IMR-90 (cell line): ENCODE results near the gene AAGAB. TPM values are rescaled to one million over a fixed set of nuclear protein-coding genes. Genes with fewer than 3 reads are reported as not detected.

Source experiments
- ATAC-seq: fragments of 200-7000 bp; cut with Tn5 transposase; 2 replicates; pipeline ENCODE4 v1.9.1; 2020; ENCODE audit warnings: low read depth, mild to moderate bottlenecking, moderate library complexity
- BruUV-seq: library from RNA; stranded (reverse); fragments of 400-500 nt; replicated peaks from 2 replicates; lab custom pipeline; 2021; lab: Mats Ljungman, UMichigan
- CTCF ChIA-PET: fragments of 300-600 bp; formaldehyde crosslinking; extraction: SDS; loops from one replicate; lab custom pipeline; 2021; ENCODE audit warnings: antibody characterized with exemption; lab: Yijun Ruan, JAX
- POLR2A ChIA-PET: fragments of 300-600 bp; sonication (Branson Sonifier 250); formaldehyde crosslinking; loops from one replicate; lab custom pipeline; 2022; ENCODE audit warnings: antibody characterized with exemption; ENCODE audit not compliant: unreplicated experiment; lab: Charles Lee
- DNase-seq: peaks from one replicate; pipeline ENCODE4 v3.0.0; 2013
- H2AFZ ChIP-seq: replicated peaks from 2 replicates; pipeline ENCODE3; 2013; ENCODE audit warnings: low read length, mild to moderate bottlenecking; ENCODE audit not compliant: poor library complexity
- H2AK5ac ChIP-seq: 2 replicates; pipeline ENCODE4 v1.6.1; 2013; ENCODE audit warnings: low read depth, low read length, inconsistent platforms
- H2AK9ac ChIP-seq: replicated peaks from 2 replicates; pipeline ENCODE3; 2013; ENCODE audit warnings: mild to moderate bottlenecking, low read depth, low read length, moderate library complexity; ENCODE audit not compliant: poor library complexity
- H2BK120ac ChIP-seq: 2 replicates; pipeline ENCODE4 v1.6.1; 2013; ENCODE audit warnings: low read depth, low read length, inconsistent platforms
- H2BK15ac ChIP-seq: 3 replicates; pipeline ENCODE4 v1.6.1; 2013; ENCODE audit warnings: low read depth, low read length, inconsistent platforms
- H2BK20ac ChIP-seq: 2 replicates; pipeline ENCODE4 v1.6.1; 2013; ENCODE audit warnings: low read depth, mild to moderate bottlenecking, inconsistent platforms, low read length, moderate library complexity
- H2BK5ac ChIP-seq: 2 replicates; pipeline ENCODE4 v1.6.1; 2013; ENCODE audit warnings: mild to moderate bottlenecking, low read depth, low read length, inconsistent platforms; ENCODE audit not compliant: poor library complexity, severe bottlenecking
- H3K14ac ChIP-seq: replicated peaks from 2 replicates; pipeline ENCODE4 v1.6.1; 2013; ENCODE audit warnings: low read depth, low read length, inconsistent platforms
- H3K18ac ChIP-seq: 2 replicates; pipeline ENCODE4 v1.6.1; 2013; ENCODE audit warnings: low read depth, low read length, control low read depth
- H3K23ac ChIP-seq: 2 replicates; pipeline ENCODE4 v1.6.1; 2013; ENCODE audit warnings: low read depth, low read length, inconsistent platforms
- H3K27ac ChIP-seq: 2 replicates; pipeline ENCODE4 v1.5.1; 2013; ENCODE audit warnings: mild to moderate bottlenecking, control low read depth, low read length; ENCODE audit not compliant: insufficient read depth
- H3K27me3 ChIP-seq: 2 replicates; pipeline ENCODE4 v1.6.1; 2013; ENCODE audit warnings: low read length; ENCODE audit not compliant: control insufficient read depth, insufficient read depth
- H3K36me3 ChIP-seq: 2 replicates; pipeline ENCODE4 v1.6.1; 2013; ENCODE audit warnings: low read length, mixed read lengths; ENCODE audit not compliant: control insufficient read depth, insufficient read depth
- H3K4ac ChIP-seq: 2 replicates; pipeline ENCODE4 v1.6.1; 2013; ENCODE audit warnings: low read depth, low read length, inconsistent platforms
- H3K4me1 ChIP-seq: 2 replicates; pipeline ENCODE4 v1.6.1; 2013; ENCODE audit warnings: low read length, mixed read lengths; ENCODE audit not compliant: control insufficient read depth, insufficient read depth
- H3K4me2 ChIP-seq: 2 replicates; pipeline ENCODE4 v1.6.1; 2013; ENCODE audit warnings: low read depth, mild to moderate bottlenecking, control low read depth, low read length, moderate library complexity
- H3K4me3 ChIP-seq: 2 replicates; pipeline ENCODE4 v1.5.1; 2013; ENCODE audit warnings: low read depth, mild to moderate bottlenecking, control low read depth, low read length, moderate library complexity; ENCODE audit not compliant: insufficient read depth
- H3K56ac ChIP-seq: 2 replicates; pipeline ENCODE4 v1.6.1; 2013; ENCODE audit warnings: low read length, inconsistent platforms; ENCODE audit not compliant: insufficient read depth; ENCODE audit errors: extremely low read depth
- H3K79me1 ChIP-seq, 2 experiments: 2 replicates each; pipeline ENCODE4 v1.6.1; 2013; ENCODE audit warnings: low read length in 2 of 2, inconsistent platforms in 1 of 2, low read depth in 1 of 2
- H3K9ac ChIP-seq: 2 replicates; pipeline ENCODE4 v1.6.1; 2013; ENCODE audit warnings: low read depth, low read length, control low read depth
- H3K9me1 ChIP-seq: 2 replicates; pipeline ENCODE4 v1.6.1; 2013; ENCODE audit warnings: low read length, inconsistent platforms; ENCODE audit not compliant: insufficient read depth
- H3K9me3 ChIP-seq: 2 replicates; pipeline ENCODE4 v1.6.1; 2013; ENCODE audit warnings: low read length; ENCODE audit not compliant: control insufficient read depth, insufficient read depth
- H4K20me1 ChIP-seq: 2 replicates; pipeline ENCODE4 v1.6.1; 2013; ENCODE audit warnings: low read length, inconsistent platforms; ENCODE audit not compliant: insufficient read depth
- H4K5ac ChIP-seq: 2 replicates; pipeline ENCODE4 v1.6.1; 2013; ENCODE audit warnings: mild to moderate bottlenecking, low read depth, low read length, control low read depth
- H4K8ac ChIP-seq, 2 experiments: 2 replicates each; pipeline ENCODE4 v1.6.1; 2013; ENCODE audit warnings: low read depth in 2 of 2, low read length in 2 of 2, control low read depth in 1 of 2, inconsistent platforms in 1 of 2
- H4K91ac ChIP-seq: 2 replicates; pipeline ENCODE4 v1.6.1; 2013; ENCODE audit warnings: low read depth, low read length, inconsistent platforms; ENCODE audit not compliant: insufficient read depth
- CEBPB ChIP-seq: IDR thresholded peaks from 2 replicates; pipeline ENCODE4 v1.6.1; 2012; ENCODE audit warnings: low read depth, low read length, improper control_type of control experiment
- CHD1 ChIP-seq: IDR thresholded peaks from 2 replicates; pipeline ENCODE4 v1.6.1; 2012; ENCODE audit warnings: low read depth, low read length, improper control_type of control experiment
- ELK1 ChIP-seq: fragments of 150-350 bp; IDR thresholded peaks from 2 replicates; pipeline ENCODE4 v1.6.1; 2016; ENCODE audit warnings: low read depth, mild to moderate bottlenecking, low read length, moderate library complexity, borderline replicate concordance
- MXI1 ChIP-seq: IDR thresholded peaks from 2 replicates; pipeline ENCODE4 v1.6.1; 2012; ENCODE audit warnings: low read depth, mild to moderate bottlenecking, low read length, moderate library complexity, borderline replicate concordance
- NFE2L2 ChIP-seq: fragments of 150-350 bp; IDR thresholded peaks from 2 replicates; pipeline ENCODE4 v1.6.1; 2016; ENCODE audit warnings: low read depth, mild to moderate bottlenecking, low read length
- POLR2A ChIP-seq: IDR thresholded peaks from 2 replicates; pipeline ENCODE4 v1.6.1; 2012; ENCODE audit warnings: mild to moderate bottlenecking, low read depth, low read length
- RAD21 ChIP-seq: IDR thresholded peaks from 2 replicates; pipeline ENCODE4 v1.6.1; 2012; ENCODE audit warnings: low read length, improper control_type of control experiment
- RCOR1 ChIP-seq: IDR thresholded peaks from 2 replicates; pipeline ENCODE4 v1.6.1; 2012; ENCODE audit warnings: mild to moderate bottlenecking, low read length, improper control_type of control experiment; ENCODE audit not compliant: insufficient replicate concordance
- RFX5 ChIP-seq: IDR thresholded peaks from 2 replicates; pipeline ENCODE4 v1.8.0; 2012; ENCODE audit warnings: low read depth, mild to moderate bottlenecking, low read length, moderate library complexity
- SMC3 ChIP-seq: fragments of 150-350 bp; IDR thresholded peaks from 2 replicates; pipeline ENCODE4 v1.6.1; 2016; ENCODE audit warnings: low read depth, mild to moderate bottlenecking, antibody characterized with exemption, low read length, moderate library complexity
- WGBS, 2 experiments: methylation state at CpG; one replicate each; pipeline versions ENCODE4 v1.1.5 to v1.1.7; 2013; ENCODE audit warnings: missing lambda C conversion rate in 2 of 2; ENCODE audit not compliant: insufficient read length in 1 of 2; ENCODE audit errors: extremely low coverage in 2 of 2; 5-methylcytosine and 5-hydroxymethylcytosine counted together
- dilution Hi-C: fragments of 300-500 bp; cut with HindIII; formaldehyde crosslinking; loops from one replicate; pipeline ENCODE4 v1.14.3; 2018; ENCODE audit warnings: low sequenced_read_pairs; ENCODE audit not compliant: unreplicated experiment
- in situ Hi-C: fragments of 300-500 bp; cut with MboI; formaldehyde crosslinking; loops from 3 replicates; pipeline ENCODE4 v1.14.3; 2019; ENCODE audit warnings: low sequenced_read_pairs, inconsistent platforms, mixed read lengths
- intact Hi-C: fragments of 100-400 bp; cut with micrococcal nuclease; formaldehyde crosslinking; loops from 2 replicates; pipeline ENCODE4 v1.10.0; 2022
- polyA plus RNA-seq, 3 experiments: library from polyadenylated mRNA; depleted of rRNA; stranded (reverse); fragments of >200 nt; gene quantifications; 2 replicates each; pipeline ENCODE4 v1.2.3, GENCODE V29; 2012; ENCODE audit warnings: low replicate concordance in 1 of 3
- total RNA-seq: library from RNA; depleted of rRNA; stranded (reverse); fragments of >200 nt; gene quantifications from 2 replicates; pipeline ENCODE4 v1.2.3, GENCODE V29; 2012

The AAGAB gene
- total and polyA plus RNA-seq, 2 of the 4 experiments (the other 2 are of a cell fraction), result 26.1 to 69.7 TPM

- Histone ChIP-seq H3K18ac (no peak overlapping the region), H3K4me3 (no peak overlapping the region), H3K14ac (no peak overlapping the region), H3K79me1 (no peaks in the 10 kb centered on the region), H3K4ac (no peak overlapping the region), H2AK5ac (no peak overlapping the region), H2BK20ac (no peak overlapping the region), H2BK15ac (no peak overlapping the region), H3K4me2 (no peak overlapping the region), H4K91ac (no peak overlapping the region), H4K8ac (no peak overlapping the region), H3K23ac (no peak overlapping the region), H3K9me1 (no peaks in the 10 kb centered on the region), H3K36me3 (no peaks in the 10 kb centered on the region), H2BK120ac (no peak overlapping the region), H2BK5ac (no peak overlapping the region), H4K20me1 (no peaks in the 10 kb centered on the region), H3K56ac (no peak overlapping the region), H3K27ac (no peak overlapping the region), H3K27me3 (no peaks in the 10 kb centered on the region), H3K4me1 (no peaks in the 10 kb centered on the region; the same call in 1 of the 2 replicates), H3K9me3 (no peaks in the 10 kb centered on the region), H2AK9ac (no peak overlapping the region), H2AFZ (no peak overlapping the region), H3K9ac (no peak overlapping the region), H4K5ac (no peak overlapping the region)
- intact Hi-C loops (no loop called here), dilution Hi-C loops (no loop called here), in situ Hi-C loops (no loop called here)
- POLR2A ChIA-PET, result no interaction called here
- BruUV-seq, result no TSS peak
- ATAC-seq (peak; percentile 79), DNase-seq (peak; percentile 2)
- WGBS, 2 experiments, result no CpG with 5 or more reads among the region's 2 CpGs
- TF ChIP-seq ELK1, result no peak
- TF ChIP-seq RAD21, result no peak
- TF ChIP-seq NFE2L2, result no peak
- TF ChIP-seq MXI1, result no peak
- no peak for TF ChIP-seq RCOR1
- TF ChIP-seq RFX5, result no peak
- no peak for TF ChIP-seq POLR2A
- no peak for TF ChIP-seq SMC3
- no peak for TF ChIP-seq CEBPB
- no peak for TF ChIP-seq CHD1
- CTCF ChIA-PET, result no interaction called here
These were observed 25.8 kb upstream of the AAGAB start for GRCh38 chr15:67280217-67280616.
